ENCODE measurements around the gene ANXA6. TPM values are rescaled to one million over a fixed set of nuclear protein-coding genes. Genes with fewer than 3 reads are reported as not detected.

Gene ANXA6
- total RNA-seq, 1 experiment from 2014 or later: 385 TPM

GRCh38 chr5:151168602-151169344 is 11.2 kb upstream of the ANXA6 start:
- H3K36me3 ChIP-seq: no peaks in the 10 kb centered on the region
- no peak overlapping the region for H3K4me3 ChIP-seq
- H3K27ac ChIP-seq: no peak overlapping the region
- H3K9me3 ChIP-seq (replicated peaks): no peaks in the 10 kb centered on the region
- no peak for DNase-seq
- no peaks in the 10 kb centered on the region; the same call in 1 of the 2 replicates for H3K27me3 ChIP-seq
- H3K4me1 ChIP-seq: no peaks in the 10 kb centered on the region

GRCh38 chr5:151167022-151167421 is 9.4 kb upstream of the ANXA6 start:
- Histone ChIP-seq H3K4me1 (no peaks in the 10 kb centered on the region), H3K27ac (no peak overlapping the region), H3K27me3 (no peaks in the 10 kb centered on the region; the same call in 1 of the 2 replicates), H3K4me3 (no peak overlapping the region), H3K9me3 (replicated peaks) (no peaks in the 10 kb centered on the region), H3K36me3 (no peaks in the 10 kb centered on the region)
- no peak for DNase-seq

- Histone ChIP-seq H3K36me3 (no peaks in the 10 kb centered on the region), H3K27ac (no peak overlapping the region), H3K9me3 (replicated peaks) (no peaks in the 10 kb centered on the region), H3K27me3 (no peaks in the 10 kb centered on the region; the same call in 1 of the 2 replicates), H3K4me3 (no peak overlapping the region), H3K4me1 (no peaks in the 10 kb centered on the region)
- peak; percentile 57 to 86 for DNase-seq
Measured at GRCh38 chr5:151164687-151165392, 7.3 kb upstream of the ANXA6 start.

- Histone ChIP-seq H3K4me3 (no peak overlapping the region), H3K4me1 (no peaks in the 10 kb centered on the region), H3K9me3 (replicated peaks) (no peaks in the 10 kb centered on the region), H3K36me3 (no peaks in the 10 kb centered on the region), H3K27ac (no peak overlapping the region), H3K27me3 (no peaks in the 10 kb centered on the region; the same call in 1 of the 2 replicates)
- no peak for DNase-seq
Measured at GRCh38 chr5:151162776-151163175, 5.2 kb upstream of the ANXA6 start.

GRCh38 chr5:151159649-151160373 is 2.2 kb upstream of the ANXA6 start:
- Histone ChIP-seq H3K36me3 (no peaks in the 10 kb centered on the region; the same call in 1 of the 2 replicates), H3K4me1 (peaks cover 9% of the 10 kb centered on the region; the same call in 1 of the 2 replicates), H3K4me3 (no peak overlapping the region), H3K27ac (no peak overlapping the region), H3K9me3 (replicated peaks) (no peaks in the 10 kb centered on the region), H3K27me3 (no peaks in the 10 kb centered on the region)
- DNase-seq: no peak

GRCh38 chr5:151158287-151158661 is 695 bp upstream of the ANXA6 start:
- Histone ChIP-seq H3K4me1 (peaks cover 9% of the 10 kb centered on the region; the same call in 1 of the 2 replicates), H3K4me3 (peak overlapping the region; percentile 82), H3K27ac (peak overlapping the region; percentile 97), H3K36me3 (peaks cover 7% of the 10 kb centered on the region), H3K27me3 (no peaks in the 10 kb centered on the region), H3K9me3 (replicated peaks) (no peaks in the 10 kb centered on the region)
- peak; percentile 43 to 64 for DNase-seq

GRCh38 chr5:151156507-151157420 is 815 bp downstream of the ANXA6 start:
- peaks cover 17% of the 10 kb centered on the region for H3K36me3 ChIP-seq
- DNase-seq: peak; percentile 66 to 70
- H3K4me3 ChIP-seq: peak overlapping the region; percentile 82
- H3K4me1 ChIP-seq: peaks cover 9% of the 10 kb centered on the region; the same call in 1 of the 2 replicates
- no peaks in the 10 kb centered on the region for H3K9me3 ChIP-seq (replicated peaks)
- peak overlapping the region; percentile 97 for H3K27ac ChIP-seq
- H3K27me3 ChIP-seq: no peaks in the 10 kb centered on the region

GRCh38 chr5:151155775-151156506 is 1.6 kb downstream of the ANXA6 start:
- DNase-seq: peak; percentile 94 to 99
- Histone ChIP-seq H3K4me3 (peak overlapping the region; percentile 82), H3K4me1 (peaks cover 9% of the 10 kb centered on the region; the same call in 1 of the 2 replicates), H3K36me3 (peaks cover 21% of the 10 kb centered on the region), H3K9me3 (replicated peaks) (no peaks in the 10 kb centered on the region), H3K27me3 (no peaks in the 10 kb centered on the region), H3K27ac (peak overlapping the region; percentile 97)

- Histone ChIP-seq H3K4me3 (peak overlapping the region; percentile 82), H3K27me3 (no peaks in the 10 kb centered on the region), H3K27ac (peak overlapping the region; percentile 97), H3K36me3 (peaks cover 28% of the 10 kb centered on the region), H3K4me1 (peaks cover 9% of the 10 kb centered on the region; the same call in 1 of the 2 replicates), H3K9me3 (replicated peaks) (no peaks in the 10 kb centered on the region)
- DNase-seq: no peak
Measured at GRCh38 chr5:151154931-151155774, 2.4 kb downstream of the ANXA6 start.

GRCh38 chr5:151153766-151154272 is 3.8 kb downstream of the ANXA6 start:
- peaks cover 29% of the 10 kb centered on the region for H3K36me3 ChIP-seq
- no peaks in the 10 kb centered on the region for H3K9me3 ChIP-seq (replicated peaks)
- no peak overlapping the region for H3K4me3 ChIP-seq
- no peaks in the 10 kb centered on the region for H3K27me3 ChIP-seq
- no peak overlapping the region for H3K27ac ChIP-seq
- peaks cover 9% of the 10 kb centered on the region; the same call in 1 of the 2 replicates for H3K4me1 ChIP-seq
- no peak for DNase-seq

GRCh38 chr5:151153300-151153699 is 4.3 kb downstream of the ANXA6 start:
- H3K4me3 ChIP-seq: no peak overlapping the region
- peaks cover 9% of the 10 kb centered on the region; the same call in 1 of the 2 replicates for H3K4me1 ChIP-seq
- H3K9me3 ChIP-seq (replicated peaks): no peaks in the 10 kb centered on the region
- H3K36me3 ChIP-seq: peaks cover 34% of the 10 kb centered on the region
- no peak overlapping the region for H3K27ac ChIP-seq
- DNase-seq: no peak
- H3K27me3 ChIP-seq: no peaks in the 10 kb centered on the region

- Histone ChIP-seq H3K27ac (no peak overlapping the region), H3K4me1 (peaks cover 9% of the 10 kb centered on the region; the same call in 1 of the 2 replicates), H3K36me3 (peaks cover 49% of the 10 kb centered on the region), H3K4me3 (no peak overlapping the region), H3K9me3 (replicated peaks) (no peaks in the 10 kb centered on the region), H3K27me3 (no peaks in the 10 kb centered on the region)
- DNase-seq: no peak
Measured at GRCh38 chr5:151151793-151152192, 5.8 kb downstream of the ANXA6 start.
